ENCODE measurements around the gene PRKN. TPM values are rescaled to one million over a fixed set of nuclear protein-coding genes. Genes with fewer than 3 reads are reported as not detected.
A peak's percentile ranks its signal among the peaks of the same experiment; 100 is the strongest.

The PRKN gene
- total RNA-seq, 4 donors from 2014 or later, result 5.5 to 17.9 (median 6.8) TPM

- peaks cover 0 to 36% (median 4%) of the 10 kb centered on the region in 4 donors for H3K4me1 ChIP-seq
- TF ChIP-seq POLR2A (IDR thresholded peaks at IDR 0.05) (no peak), EP300 (IDR thresholded peaks at IDR 0.05) (peak; percentile 22 to 69)
- H3K4me3 ChIP-seq, result peak overlapping the region; percentile 3 to 35 (median 15)
- H3K27me3 ChIP-seq, result no peaks in the 10 kb centered on the region
- WGBS, 2 donors, result 14 to 31% methylated on average over 12 of the region's 12 CpGs
- peak; percentile 37 to 55 for DNase-seq (ENCODE audit: low spot score in 2 of 2)
- H3K27ac ChIP-seq, result peak overlapping the region in 2 of 4 donors; percentile 69 to 85
- H3K9me3 ChIP-seq, result no peaks in the 10 kb centered on the region
- H3K36me3 ChIP-seq, result no peaks in the 10 kb centered on the region
These were observed 1288.5 kb downstream of the PRKN start for GRCh38 chr6:161439093-161439492.

DNA sequence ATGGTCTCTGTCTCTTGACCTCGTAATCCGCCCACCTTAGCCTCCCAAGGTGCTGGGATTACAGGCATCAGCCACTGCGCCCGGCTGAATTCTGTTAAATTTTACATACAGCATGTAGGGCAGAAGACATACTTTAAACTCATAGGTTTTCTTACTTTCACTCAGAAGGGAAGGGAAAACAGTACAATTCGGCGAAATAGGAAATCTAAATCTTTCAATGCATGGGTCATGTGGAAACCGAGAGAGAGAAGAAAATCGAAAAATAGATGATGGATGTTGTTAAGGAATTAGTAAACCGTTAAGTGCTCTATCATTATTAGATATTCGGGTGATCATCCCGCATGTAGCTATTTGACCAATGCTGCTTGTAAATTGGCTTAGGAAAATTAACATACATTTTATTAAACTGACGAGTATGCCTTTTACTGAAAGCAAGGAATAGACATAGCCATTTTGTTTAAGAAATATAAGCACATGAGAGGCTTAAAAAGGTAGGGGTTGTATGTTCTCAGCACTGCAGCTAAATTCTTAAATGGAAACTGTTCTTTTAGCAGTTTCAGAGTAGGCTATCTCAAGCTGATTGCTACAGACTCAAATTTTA is 1289.0 kb downstream of the PRKN start:
- WGBS, 2 donors, result 90 to 94% methylated on average over 12 of the region's 12 CpGs

DNA sequence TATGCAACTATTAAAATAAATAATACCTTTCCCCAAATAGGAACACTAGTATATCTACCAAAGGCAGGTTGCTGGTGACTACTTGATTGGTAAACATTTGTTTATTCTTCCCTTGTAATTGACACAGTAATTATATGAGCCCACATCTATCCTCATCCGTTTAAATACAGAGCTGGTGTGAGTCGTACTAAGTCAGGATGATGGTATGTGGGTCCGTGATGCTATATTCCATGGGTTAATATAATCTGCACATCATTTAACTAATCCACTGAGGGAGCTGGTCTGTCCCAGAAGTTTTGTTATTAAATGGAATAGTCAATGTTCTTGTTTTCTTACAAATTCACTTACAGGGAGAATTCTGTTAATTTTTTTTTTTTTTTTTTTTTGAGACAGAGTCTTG is 1289.7 kb downstream of the PRKN start:
- H3K36me3 ChIP-seq, result no peaks in the 10 kb centered on the region
- H3K4me3 ChIP-seq, result no peak overlapping the region
- DNase-seq (ENCODE audit: low spot score in 2 of 2), result no peak
- H3K9me3 ChIP-seq, result no peaks in the 10 kb centered on the region
- TF ChIP-seq, protein P1, sequence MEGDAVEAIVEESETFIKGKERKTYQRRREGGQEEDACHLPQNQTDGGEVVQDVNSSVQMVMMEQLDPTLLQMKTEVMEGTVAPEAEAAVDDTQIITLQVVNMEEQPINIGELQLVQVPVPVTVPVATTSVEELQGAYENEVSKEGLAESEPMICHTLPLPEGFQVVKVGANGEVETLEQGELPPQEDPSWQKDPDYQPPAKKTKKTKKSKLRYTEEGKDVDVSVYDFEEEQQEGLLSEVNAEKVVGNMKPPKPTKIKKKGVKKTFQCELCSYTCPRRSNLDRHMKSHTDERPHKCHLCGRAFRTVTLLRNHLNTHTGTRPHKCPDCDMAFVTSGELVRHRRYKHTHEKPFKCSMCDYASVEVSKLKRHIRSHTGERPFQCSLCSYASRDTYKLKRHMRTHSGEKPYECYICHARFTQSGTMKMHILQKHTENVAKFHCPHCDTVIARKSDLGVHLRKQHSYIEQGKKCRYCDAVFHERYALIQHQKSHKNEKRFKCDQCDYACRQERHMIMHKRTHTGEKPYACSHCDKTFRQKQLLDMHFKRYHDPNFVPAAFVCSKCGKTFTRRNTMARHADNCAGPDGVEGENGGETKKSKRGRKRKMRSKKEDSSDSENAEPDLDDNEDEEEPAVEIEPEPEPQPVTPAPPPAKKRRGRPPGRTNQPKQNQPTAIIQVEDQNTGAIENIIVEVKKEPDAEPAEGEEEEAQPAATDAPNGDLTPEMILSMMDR (IDR thresholded peaks at IDR 0.05), result no peak
- TF ChIP-seq POLR2A (IDR thresholded peaks at IDR 0.05) (no peak), EP300 (IDR thresholded peaks at IDR 0.05) (no peak)
- H3K27me3 ChIP-seq, result no peaks in the 10 kb centered on the region
- 92 to 96% methylated on average over 3 of the region's 3 CpGs for WGBS, 2 donors
- H3K27ac ChIP-seq, result no peak overlapping the region
- peaks cover 0 to 35% (median 4%) of the 10 kb centered on the region in 4 donors for H3K4me1 ChIP-seq

More for the DNA sequence above, 1289.0 kb downstream of the PRKN start:
- no peaks in the 10 kb centered on the region for H3K36me3 ChIP-seq
- DNase-seq (ENCODE audit: low spot score in 2 of 2), result no peak
- no peaks in the 10 kb centered on the region for H3K9me3 ChIP-seq
- no peaks in the 10 kb centered on the region for H3K27me3 ChIP-seq
- peaks cover 0 to 35% (median 4%) of the 10 kb centered on the region in 4 donors for H3K4me1 ChIP-seq
- TF ChIP-seq, protein P1 (IDR thresholded peaks at IDR 0.05), result no peak
- H3K27ac ChIP-seq, result peak overlapping the region in 2 of 4 donors; percentile 69 to 85
- H3K4me3 ChIP-seq, result peak overlapping the region; percentile 3 to 35 (median 15)

- H3K4me3 ChIP-seq, result no peak overlapping the region
- no peaks in the 10 kb centered on the region for H3K9me3 ChIP-seq
- no peaks in the 10 kb centered on the region for H3K27me3 ChIP-seq
- no peaks in the 10 kb centered on the region for H3K36me3 ChIP-seq
- peaks cover 0 to 35% (median 4%) of the 10 kb centered on the region in 4 donors for H3K4me1 ChIP-seq
- TF ChIP-seq EP300 (IDR thresholded peaks at IDR 0.05) (no peak), POLR2A (IDR thresholded peaks at IDR 0.05) (no peak)
- TF ChIP-seq, protein P1 (IDR thresholded peaks at IDR 0.05), result no peak
- H3K27ac ChIP-seq, result peak overlapping the region in 2 of 4 donors; percentile 46 to 87
- 68 to 76% methylated on average over 7 of the region's 7 CpGs for WGBS, 2 donors
- no peak for DNase-seq (ENCODE audit: low spot score in 2 of 2)
These were observed 1291.3 kb downstream of the PRKN start for GRCh38 chr6:161436106-161436876.

- H3K27me3 ChIP-seq, result no peaks in the 10 kb centered on the region
- H3K4me1 ChIP-seq, result peaks cover 0 to 35% (median 4%) of the 10 kb centered on the region in 4 donors
- no peak overlapping the region for H3K4me3 ChIP-seq
- DNase-seq (ENCODE audit: low spot score in 2 of 2), result no peak
- peak overlapping the region in 2 of 4 donors; percentile 76 to 87 for H3K27ac ChIP-seq
- H3K36me3 ChIP-seq, result no peaks in the 10 kb centered on the region
- H3K9me3 ChIP-seq, result no peaks in the 10 kb centered on the region
- TF ChIP-seq POLR2A (IDR thresholded peaks at IDR 0.05), result no peak
- TF ChIP-seq, protein P1 (IDR thresholded peaks at IDR 0.05), result no peak
- TF ChIP-seq EP300 (IDR thresholded peaks at IDR 0.05), result no peak
- 7 to 27% methylated on average over 1 of the region's 1 CpG for WGBS, 2 donors
These were observed 1291.9 kb downstream of the PRKN start for GRCh38 chr6:161435748-161436070.

Measured in tibial nerve (tissue), 4 donors.